ENCODE measurements around the gene UBXN10. TPM values are rescaled to one million over a fixed set of nuclear protein-coding genes. Genes with fewer than 3 reads are reported as not detected.

The UBXN10 gene
- total and polyA plus RNA-seq, 4 donors = 0.50 to 2.3 (median 1.1) TPM

DNA sequence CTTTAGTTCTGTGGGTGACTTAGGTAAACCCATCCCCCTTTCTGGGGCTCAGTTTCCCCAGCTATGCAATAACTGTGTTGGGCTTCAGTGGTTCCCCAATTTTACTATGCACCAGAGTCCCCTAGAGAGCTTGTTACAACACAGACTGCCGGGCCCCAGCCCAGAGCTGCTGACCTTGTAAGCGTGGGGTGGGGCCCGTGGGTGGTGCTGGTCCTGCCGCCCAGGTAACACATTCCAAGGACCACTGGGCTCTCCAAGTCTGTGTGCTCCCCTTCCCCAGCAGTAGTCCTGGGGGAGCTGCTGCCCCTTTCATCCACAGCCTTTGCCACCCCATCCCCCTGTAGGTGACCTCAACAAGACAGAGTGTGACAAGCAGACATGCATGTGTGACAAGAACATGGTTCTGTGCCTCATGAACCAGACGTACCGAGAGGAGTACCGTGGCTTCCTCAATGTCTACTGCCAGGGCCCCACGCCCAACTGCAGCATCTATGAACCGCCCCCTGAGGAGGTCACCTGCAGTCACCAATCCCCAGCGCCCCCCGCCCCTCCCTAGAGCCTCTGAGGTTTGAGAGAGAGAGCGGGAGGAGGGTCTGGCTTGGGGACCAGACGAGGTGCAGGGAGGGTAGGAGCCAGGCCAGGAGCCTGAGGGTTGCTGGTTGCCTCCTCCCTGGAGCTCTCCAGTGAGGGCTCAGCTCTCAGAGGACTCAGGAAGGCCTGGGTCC is 37.9 kb upstream of the UBXN10 start (continued):
- TF ChIP-seq, protein P1, sequence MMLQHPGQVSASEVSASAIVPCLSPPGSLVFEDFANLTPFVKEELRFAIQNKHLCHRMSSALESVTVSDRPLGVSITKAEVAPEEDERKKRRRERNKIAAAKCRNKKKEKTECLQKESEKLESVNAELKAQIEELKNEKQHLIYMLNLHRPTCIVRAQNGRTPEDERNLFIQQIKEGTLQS (IDR thresholded peaks at IDR 0.05) = no peak
- TF ChIP-seq FOXA2 (IDR thresholded peaks at IDR 0.05) (no peak), EGR1 (IDR thresholded peaks at IDR 0.05; ENCODE audit: low read depth in 2 of 2) (no peak), TAF1 (conservative IDR thresholded peaks at IDR 0.05) (no peak), SP1 (IDR thresholded peaks at IDR 0.05) (no peak), HNF4G (IDR thresholded peaks at IDR 0.05) (no peak)
- TF ChIP-seq, protein P2, sequence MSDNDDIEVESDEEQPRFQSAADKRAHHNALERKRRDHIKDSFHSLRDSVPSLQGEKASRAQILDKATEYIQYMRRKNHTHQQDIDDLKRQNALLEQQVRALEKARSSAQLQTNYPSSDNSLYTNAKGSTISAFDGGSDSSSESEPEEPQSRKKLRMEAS (IDR thresholded peaks at IDR 0.05) = no peak

DNA sequence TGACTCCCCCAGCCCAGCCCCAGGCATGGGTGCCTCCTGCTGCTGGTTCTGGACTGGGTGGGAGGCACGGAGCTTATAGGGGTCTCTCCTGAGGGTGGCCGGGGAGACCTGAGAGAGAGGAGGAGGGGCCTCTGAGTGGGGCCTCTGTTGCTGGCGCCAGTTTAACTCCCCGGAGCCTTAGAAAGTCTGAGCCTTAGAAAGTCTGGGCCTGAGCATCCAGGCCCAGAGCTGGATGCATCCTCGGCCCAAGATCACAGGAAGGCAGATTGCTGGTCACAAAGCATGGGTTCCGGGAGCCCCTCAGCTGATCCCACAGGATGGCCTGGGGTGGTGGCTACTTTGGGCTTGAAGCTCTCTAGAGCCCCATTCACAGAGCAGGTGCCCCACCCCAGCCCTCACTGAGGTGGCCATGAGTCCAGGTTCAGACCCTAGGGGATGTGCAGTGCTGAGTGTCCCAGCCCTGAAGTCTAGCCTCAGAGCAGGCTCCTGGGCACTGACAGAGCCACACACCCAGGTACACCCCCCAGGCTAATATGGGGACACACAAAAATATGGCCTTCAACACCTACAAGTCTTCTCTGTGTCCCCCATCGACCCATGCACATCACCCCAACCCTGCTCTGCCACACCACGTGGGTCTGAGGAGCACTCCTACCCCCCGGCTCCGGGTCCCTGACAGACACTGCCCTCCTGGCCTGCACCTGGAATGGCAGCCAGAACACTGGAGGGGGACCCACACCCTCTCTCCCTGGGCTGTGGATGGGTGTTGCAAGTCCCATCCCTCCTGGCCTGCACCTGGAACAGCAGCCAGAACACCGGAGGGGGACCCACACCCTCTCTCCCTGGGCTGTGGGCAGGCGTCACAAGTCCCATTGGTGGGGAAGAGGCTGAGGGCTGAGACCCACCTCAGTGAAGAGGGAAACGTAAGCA is 37.1 kb upstream of the UBXN10 start:
- WGBS = 92% methylated on average over 13 of the region's 13 CpGs
- Histone ChIP-seq H3K27ac (ENCODE audit: low read depth in 1 of 2, low read length in 2 of 2) (no peak overlapping the region), H3K4me3 (ENCODE audit: low read depth in 1 of 3, low read length in 3 of 3) (no peak overlapping the region), H3K36me3 (ENCODE audit: control insufficient read depth in 4 of 4, insufficient read depth in 3 of 4, low read depth in 1 of 4, low read length in 3 of 4) (no peaks in the 10 kb centered on the region), H3K9me3 (ENCODE audit: control insufficient read depth in 4 of 4, low read length in 3 of 4) (no peaks in the 10 kb centered on the region), H3K27me3 (ENCODE audit: control insufficient read depth in 4 of 4, insufficient read depth in 4 of 4, low read length in 3 of 4) (no peaks in the 10 kb centered on the region), H3K4me1 (ENCODE audit: control insufficient read depth in 4 of 4, insufficient read depth in 4 of 4, low read length in 3 of 4) (peaks cover 7 to 19% (median 16%) of the 10 kb centered on the region in 4 donors), H3K9ac (ENCODE audit: low read depth in 1 of 2, low read length in 2 of 2) (no peak overlapping the region)
- no peak for TF ChIP-seq RXRA (IDR thresholded peaks at IDR 0.05)
- TF ChIP-seq, protein P2 (IDR thresholded peaks at IDR 0.05) = no peak
- TF ChIP-seq, protein P1 (IDR thresholded peaks at IDR 0.05) = no peak
- TF ChIP-seq YY1 (IDR thresholded peaks at IDR 0.05) = no peak
- no peak for TF ChIP-seq GABPA (IDR thresholded peaks at IDR 0.05 in 1 of 2, conservative IDR thresholded peaks at IDR 0.05 in 1 of 2)
- TF ChIP-seq NR2F2 (IDR thresholded peaks at IDR 0.05) = no peak
- TF ChIP-seq JUND (IDR thresholded peaks at IDR 0.05) = no peak
- TF ChIP-seq RAD21 (IDR thresholded peaks at IDR 0.05) = no peak
- TF ChIP-seq SP1 (IDR thresholded peaks at IDR 0.05) = no peak
- no peak for TF ChIP-seq HNF4G (IDR thresholded peaks at IDR 0.05)
- TF ChIP-seq, protein P3, sequence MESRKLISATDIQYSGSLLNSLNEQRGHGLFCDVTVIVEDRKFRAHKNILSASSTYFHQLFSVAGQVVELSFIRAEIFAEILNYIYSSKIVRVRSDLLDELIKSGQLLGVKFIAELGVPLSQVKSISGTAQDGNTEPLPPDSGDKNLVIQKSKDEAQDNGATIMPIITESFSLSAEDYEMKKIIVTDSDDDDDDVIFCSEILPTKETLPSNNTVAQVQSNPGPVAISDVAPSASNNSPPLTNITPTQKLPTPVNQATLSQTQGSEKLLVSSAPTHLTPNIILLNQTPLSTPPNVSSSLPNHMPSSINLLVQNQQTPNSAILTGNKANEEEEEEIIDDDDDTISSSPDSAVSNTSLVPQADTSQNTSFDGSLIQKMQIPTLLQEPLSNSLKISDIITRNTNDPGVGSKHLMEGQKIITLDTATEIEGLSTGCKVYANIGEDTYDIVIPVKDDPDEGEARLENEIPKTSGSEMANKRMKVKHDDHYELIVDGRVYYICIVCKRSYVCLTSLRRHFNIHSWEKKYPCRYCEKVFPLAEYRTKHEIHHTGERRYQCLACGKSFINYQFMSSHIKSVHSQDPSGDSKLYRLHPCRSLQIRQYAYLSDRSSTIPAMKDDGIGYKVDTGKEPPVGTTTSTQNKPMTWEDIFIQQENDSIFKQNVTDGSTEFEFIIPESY (IDR thresholded peaks at IDR 0.05) = no peak
- TF ChIP-seq FOXA2 (IDR thresholded peaks at IDR 0.05) = no peak
- TF ChIP-seq, protein P4, sequence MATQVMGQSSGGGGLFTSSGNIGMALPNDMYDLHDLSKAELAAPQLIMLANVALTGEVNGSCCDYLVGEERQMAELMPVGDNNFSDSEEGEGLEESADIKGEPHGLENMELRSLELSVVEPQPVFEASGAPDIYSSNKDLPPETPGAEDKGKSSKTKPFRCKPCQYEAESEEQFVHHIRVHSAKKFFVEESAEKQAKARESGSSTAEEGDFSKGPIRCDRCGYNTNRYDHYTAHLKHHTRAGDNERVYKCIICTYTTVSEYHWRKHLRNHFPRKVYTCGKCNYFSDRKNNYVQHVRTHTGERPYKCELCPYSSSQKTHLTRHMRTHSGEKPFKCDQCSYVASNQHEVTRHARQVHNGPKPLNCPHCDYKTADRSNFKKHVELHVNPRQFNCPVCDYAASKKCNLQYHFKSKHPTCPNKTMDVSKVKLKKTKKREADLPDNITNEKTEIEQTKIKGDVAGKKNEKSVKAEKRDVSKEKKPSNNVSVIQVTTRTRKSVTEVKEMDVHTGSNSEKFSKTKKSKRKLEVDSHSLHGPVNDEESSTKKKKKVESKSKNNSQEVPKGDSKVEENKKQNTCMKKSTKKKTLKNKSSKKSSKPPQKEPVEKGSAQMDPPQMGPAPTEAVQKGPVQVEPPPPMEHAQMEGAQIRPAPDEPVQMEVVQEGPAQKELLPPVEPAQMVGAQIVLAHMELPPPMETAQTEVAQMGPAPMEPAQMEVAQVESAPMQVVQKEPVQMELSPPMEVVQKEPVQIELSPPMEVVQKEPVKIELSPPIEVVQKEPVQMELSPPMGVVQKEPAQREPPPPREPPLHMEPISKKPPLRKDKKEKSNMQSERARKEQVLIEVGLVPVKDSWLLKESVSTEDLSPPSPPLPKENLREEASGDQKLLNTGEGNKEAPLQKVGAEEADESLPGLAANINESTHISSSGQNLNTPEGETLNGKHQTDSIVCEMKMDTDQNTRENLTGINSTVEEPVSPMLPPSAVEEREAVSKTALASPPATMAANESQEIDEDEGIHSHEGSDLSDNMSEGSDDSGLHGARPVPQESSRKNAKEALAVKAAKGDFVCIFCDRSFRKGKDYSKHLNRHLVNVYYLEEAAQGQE (IDR thresholded peaks at IDR 0.05) = no peak
- TF ChIP-seq FOXA1 (IDR thresholded peaks at IDR 0.05) = no peak
- TF ChIP-seq, protein P5, sequence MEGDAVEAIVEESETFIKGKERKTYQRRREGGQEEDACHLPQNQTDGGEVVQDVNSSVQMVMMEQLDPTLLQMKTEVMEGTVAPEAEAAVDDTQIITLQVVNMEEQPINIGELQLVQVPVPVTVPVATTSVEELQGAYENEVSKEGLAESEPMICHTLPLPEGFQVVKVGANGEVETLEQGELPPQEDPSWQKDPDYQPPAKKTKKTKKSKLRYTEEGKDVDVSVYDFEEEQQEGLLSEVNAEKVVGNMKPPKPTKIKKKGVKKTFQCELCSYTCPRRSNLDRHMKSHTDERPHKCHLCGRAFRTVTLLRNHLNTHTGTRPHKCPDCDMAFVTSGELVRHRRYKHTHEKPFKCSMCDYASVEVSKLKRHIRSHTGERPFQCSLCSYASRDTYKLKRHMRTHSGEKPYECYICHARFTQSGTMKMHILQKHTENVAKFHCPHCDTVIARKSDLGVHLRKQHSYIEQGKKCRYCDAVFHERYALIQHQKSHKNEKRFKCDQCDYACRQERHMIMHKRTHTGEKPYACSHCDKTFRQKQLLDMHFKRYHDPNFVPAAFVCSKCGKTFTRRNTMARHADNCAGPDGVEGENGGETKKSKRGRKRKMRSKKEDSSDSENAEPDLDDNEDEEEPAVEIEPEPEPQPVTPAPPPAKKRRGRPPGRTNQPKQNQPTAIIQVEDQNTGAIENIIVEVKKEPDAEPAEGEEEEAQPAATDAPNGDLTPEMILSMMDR (IDR thresholded peaks at IDR 0.05; ENCODE audit: low read depth, low read length, missing input control) = no peak
- TF ChIP-seq EGR1 (IDR thresholded peaks at IDR 0.05; ENCODE audit: low read depth in 2 of 2) = no peak
- no peak for DNase-seq (ENCODE audit: low spot score)

Data from liver (tissue), 9 donors.